Stimulated activated CD8-positive, alpha-beta memory T cell treated with anti-CD3 and anti-CD28 coated beads, Interleukin-7, amount 100 ng/mL, for 48 hours (primary cell): ENCODE data around the gene OSBPL3.
A peak's percentile ranks its signal among the peaks of the same experiment; 100 is the strongest.

Experiments used
- DNase-seq, 2 donors: peaks; one replicate each; pipeline ENCODE4 v3.0.0-alpha.2; 2020; ENCODE audit warnings: low read depth in 1 of 2; ENCODE audit errors: extremely low read depth in 1 of 2

The OSBPL3 gene

DNA sequence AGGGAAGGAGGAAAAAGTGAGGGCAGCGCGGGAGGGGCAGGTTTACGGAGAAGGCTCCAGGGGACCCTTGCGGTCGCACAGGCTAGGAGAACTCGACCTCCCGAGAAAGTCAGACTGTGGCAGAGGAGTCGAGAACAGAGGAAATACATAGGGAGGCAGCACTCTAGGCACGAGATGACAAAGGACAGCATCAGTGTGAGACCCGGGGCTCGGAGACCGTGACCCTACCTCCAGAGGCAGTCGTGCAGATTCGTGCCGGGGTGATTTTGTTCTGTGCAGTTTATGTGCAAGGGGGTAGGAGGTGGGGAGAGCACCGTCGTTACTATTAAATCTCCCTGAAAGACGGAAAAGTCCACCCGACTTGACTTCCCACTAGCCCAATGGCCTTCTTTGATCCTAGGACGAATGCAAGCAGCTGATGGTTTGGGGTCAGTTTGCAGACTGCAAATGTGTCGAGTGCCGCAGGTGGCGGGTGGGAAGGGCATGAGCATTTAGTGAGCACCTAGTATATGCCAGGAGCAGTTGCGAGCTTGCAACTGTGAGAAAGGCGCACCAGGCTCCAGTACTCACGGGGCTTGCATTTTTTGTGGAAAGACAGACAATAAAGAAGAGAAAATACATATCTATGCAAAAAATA is 674 bp upstream of the OSBPL3 start:
- DNase-seq = no peak

- peak in 1 of 2 donors; percentile 63 for DNase-seq
Measured at GRCh38 chr7:24979470-24979862, 512 bp downstream of the OSBPL3 start.

- DNase-seq = no peak
Measured at GRCh38 chr7:24978843-24979469, 1.0 kb downstream of the OSBPL3 start.

DNA sequence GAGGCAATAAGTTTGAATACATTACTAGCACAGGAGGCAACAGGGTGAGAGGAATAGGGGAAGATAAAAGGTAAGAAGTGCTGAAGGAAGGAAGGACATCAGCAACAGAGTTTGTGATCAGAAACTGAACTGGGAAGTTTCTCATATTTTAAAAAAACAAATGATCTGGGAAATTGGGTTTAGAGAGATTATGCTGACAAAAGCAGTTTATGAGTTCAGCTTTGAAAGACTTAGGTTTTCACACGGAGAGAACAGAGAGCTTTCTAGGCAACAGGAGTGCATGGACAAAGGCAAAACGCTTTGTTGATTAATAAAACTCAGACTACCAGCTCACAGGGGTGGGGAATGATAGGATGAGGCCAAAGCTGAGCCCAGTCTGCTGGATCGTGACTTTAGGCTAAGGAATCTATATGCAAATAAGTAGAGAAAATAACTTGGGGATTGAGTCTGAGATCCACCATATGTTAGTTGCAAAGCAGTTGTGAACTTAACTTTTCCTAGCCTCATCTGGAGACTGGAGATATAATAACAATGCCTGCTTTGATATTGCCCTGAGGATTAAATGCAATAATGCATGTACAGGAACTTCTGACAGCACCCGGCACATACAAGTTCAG is 4.2 kb downstream of the OSBPL3 start:
- DNase-seq = no peak

DNA sequence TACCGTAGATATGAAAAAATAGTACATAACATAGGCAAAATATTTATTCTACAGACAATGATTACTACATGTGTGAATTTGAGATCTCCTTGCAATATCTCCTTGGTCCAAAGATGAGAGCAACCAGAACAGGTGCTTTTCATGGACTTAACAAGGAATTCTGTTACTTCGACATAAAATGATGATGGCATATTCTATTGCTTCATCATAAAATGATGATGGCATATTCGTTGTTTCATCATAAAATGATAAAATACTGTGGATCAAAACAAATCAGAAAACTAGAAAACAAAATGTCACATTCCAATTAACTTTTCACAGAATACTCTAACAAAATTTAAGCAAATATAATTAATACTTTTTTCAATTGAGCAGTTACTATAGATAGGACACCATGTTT is 4.8 kb downstream of the OSBPL3 start:
- no peak for DNase-seq

DNA sequence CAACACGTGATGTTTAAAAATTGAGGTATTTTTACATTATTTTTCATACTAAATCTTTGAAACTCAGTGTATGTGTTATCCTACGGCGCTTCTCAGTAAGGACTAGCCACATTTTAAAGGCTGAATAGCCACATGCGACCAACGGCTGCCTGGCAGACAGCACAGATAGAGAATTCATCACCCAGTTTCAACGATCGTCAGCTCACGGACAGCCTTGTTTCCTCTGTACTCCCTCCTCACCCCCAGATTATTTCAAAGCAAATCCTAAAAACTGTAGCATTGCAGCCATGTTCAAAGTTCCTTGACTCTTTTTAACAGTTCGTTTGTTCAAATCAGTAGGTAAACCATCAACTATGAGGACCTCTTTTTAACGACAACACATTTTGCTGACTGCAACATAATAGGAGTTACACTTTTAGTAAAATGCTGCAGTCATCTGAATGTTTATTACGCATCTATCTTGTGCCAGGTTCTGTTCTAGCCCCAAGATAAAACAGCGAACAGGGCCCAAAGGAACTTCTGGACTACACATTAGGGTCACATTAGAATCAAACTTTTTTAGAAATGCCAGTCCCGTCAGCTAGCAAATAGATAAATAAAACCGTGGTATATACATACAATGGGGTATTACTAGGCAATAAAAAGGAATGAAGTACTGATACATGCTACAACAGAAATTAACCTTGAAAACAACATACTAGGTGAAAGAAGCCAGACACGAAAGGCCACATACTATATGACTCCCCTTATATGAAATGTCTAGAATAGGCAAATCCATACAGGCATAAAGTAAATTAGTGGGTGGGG is 5.7 kb downstream of the OSBPL3 start:
- no peak for DNase-seq

- no peak for DNase-seq
Measured at GRCh38 chr7:24972991-24973390, 7.0 kb downstream of the OSBPL3 start.

- no peak for DNase-seq
Measured at GRCh38 chr7:24972166-24972477, 7.9 kb downstream of the OSBPL3 start.

GRCh38 chr7:24971333-24972165 is 8.4 kb downstream of the OSBPL3 start:
- no peak for DNase-seq

- no peak for DNase-seq
Measured at GRCh38 chr7:24970676-24971075, 9.3 kb downstream of the OSBPL3 start.

- no peak for DNase-seq
Measured at GRCh38 chr7:24968165-24968564, 11.8 kb downstream of the OSBPL3 start.

DNA sequence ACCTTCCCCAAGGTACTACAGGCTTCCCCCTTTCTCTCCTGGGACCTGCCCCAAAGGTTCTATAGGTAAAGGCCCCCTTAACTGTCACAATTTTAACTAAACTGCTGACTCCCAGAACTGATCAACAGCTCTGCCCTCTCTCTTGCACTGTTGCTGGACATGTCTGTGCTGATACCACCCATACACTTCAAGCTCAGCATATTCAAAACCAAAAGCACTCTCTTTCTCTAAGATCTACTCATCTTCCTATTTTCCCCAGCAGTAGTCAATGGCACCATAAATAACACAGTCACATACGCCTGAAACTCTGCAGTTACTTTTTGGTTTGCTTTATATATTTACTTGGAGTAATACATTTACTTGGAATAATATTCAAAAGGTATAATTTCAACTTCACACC is 12.3 kb downstream of the OSBPL3 start:
- DNase-seq = no peak

DNA sequence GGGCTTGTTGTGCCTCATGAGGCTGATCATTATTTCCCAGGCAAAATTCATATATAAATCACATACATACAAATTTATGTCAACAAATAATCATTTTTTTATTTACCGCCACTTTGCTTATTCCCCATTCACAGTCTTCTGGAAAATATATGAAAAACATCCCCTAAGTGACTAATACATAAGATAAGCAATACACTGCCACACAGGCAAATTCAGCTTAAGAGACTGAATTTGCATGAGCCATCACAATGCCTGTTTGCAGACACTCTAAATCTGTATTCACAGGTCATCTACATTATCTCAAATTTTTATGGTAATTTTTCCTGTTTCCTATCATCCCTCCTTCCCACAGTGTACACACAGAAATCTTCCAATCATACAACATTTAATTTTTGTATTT is 13.2 kb downstream of the OSBPL3 start:
- DNase-seq = no peak

DNA sequence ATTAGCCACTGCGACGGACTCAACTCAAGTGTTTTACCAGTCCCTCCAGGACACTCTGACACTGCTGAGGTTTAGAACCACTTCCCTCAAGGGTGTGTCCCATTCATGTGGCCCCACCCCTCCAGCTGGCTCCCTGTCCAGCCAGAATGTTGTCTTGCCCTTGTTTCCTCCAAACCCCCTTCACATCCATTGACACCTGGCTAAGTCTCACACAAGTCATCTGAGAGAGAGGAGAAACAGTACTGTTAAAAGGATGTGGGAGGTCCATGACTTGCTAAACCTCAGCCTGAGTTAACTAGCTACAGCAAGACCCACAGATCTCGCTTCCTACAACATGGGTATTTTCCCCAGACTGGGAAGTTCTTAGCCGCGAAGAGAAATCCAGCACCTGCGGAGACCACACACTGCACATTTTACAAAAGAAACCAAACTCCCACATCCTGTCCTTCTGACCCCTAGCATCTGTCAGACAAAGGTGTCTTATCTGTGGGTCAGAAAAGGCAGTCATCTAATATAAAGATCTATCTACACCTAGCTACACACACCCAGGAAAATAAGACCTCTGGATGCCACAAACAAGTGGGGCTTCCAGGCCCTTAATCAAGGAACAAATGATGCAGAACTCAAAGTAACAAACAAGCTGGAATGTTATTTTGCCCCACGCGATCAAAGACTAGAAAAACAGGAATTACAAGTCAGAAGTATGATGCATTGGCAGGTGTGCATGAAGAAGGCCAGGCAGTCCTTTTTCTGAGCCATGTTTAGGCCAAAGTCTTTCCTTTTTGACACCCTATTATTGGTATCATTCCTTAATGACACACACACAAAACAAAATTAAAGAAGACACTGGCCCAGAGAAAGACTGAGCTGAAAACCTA is 13.9 kb downstream of the OSBPL3 start:
- DNase-seq = no peak

DNA sequence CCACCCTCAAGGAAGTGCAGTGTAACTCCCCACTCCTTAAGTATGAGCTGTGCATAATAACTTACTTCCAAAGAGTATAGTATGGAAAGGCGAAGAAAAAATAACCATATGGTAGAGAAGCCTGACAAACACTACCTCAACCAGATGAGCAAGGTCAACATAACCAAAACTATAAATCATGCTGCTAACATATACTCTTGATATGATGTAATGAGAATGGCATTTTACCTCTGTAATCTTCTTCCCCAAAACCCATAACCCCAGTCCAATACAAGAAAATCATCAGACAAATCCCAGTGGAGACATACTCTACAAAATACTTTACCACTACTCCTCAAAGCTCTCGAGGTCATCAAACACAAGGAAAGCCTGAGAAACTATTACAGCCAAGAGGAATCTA is 15.8 kb downstream of the OSBPL3 start:
- DNase-seq = no peak

DNA sequence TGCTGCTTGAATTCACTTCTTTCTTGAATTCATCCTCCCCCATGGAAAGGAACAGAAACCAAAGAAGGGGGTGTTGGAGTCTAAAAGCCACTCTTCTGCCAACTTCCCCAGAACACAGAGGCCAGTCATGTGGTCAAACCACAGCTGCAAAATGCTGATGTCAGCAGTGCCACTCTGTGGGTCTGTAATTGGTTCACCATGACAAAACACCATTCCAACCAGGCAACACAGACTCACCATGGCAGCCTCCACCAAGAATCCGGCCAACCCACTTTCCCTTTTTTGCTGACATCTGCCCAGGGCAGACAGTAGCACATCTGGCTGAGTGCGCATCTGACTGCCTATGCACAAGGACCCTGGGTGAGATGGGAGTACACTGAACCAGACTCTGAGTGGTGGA is 16.8 kb downstream of the OSBPL3 start:
- peak in 1 of 2 donors; percentile 49 for DNase-seq

DNA sequence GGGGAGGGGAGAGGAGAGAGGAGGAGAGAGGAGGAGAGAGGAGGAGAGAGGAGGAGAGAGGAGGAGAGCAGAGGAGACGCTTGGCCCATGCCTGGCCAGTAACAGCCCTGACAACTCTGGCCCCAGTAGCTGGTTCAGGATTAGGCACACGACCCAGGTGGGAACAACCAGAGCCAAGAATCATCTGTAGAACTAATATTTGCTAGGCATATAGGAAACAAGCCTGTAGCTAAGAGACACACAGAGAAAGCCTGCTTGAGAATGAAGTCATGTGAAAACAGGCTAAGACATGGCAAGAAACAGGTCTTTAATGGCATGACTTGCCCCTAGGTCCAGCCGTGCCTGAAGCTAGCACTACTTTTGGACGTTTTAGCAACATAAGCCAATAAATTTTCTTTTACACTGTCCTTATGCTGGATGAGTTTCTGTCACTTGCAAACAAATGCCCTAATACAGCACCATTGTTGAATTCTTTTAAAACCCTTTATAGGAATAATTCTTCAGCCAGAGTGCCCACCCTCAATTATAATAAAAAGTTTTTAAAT is 17.5 kb downstream of the OSBPL3 start:
- DNase-seq = no peak

DNA sequence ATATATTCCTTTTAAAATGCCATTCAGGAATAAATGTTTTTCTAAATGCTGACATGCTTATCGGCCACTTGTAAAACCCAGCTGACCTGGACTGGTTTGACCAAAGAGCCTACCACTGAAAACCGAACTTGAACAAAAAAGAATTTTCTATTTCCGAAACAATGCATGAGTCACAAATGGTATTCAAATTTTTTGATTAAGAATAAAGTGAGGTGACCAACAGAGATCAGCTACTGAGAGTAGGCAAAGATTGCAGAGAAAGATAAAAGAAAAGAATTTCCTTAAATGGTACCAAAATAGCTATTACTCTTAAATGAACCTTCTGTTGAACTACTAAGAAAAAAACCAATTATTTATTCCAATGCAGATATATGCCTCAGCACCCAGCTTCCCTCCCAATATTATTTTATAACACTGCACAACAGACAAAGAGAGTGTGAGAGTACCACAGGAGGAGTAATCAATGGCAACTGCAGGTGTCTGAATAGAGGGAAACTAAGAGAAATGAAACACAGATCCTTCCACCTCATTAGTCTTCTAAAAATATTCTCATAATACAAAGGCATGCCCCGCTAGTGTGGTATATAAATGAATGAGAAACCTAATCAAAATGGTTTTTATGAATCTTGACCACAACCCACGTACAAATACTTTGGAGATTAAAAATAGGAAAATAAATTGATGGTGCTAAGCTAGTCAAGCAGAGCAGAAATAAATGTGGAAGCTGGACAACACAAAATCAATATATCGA is 20.1 kb downstream of the OSBPL3 start:
- no peak for DNase-seq

DNA sequence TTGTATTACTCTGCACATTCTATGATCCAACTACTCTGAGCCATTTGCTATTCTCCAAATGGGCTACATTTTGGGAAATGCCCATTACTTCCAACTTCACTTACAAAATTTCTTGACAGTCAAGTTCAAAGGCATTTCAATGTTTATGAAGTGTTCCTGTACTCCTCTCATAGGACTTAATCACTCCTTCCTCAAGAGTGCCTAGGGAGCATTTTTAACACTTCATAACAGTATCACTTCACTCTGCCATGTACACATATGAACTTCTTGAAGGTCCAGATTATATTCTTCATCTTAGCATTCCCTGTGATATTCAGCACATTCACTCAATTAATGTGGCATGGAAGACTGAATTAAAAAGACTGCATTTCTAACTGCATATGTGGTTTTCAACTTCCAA is 21.6 kb downstream of the OSBPL3 start:
- DNase-seq = no peak
